Naive thymus-derived CD4-positive, alpha-beta T cell (primary cell): ENCODE data around the gene NCOA3. TPM values are rescaled to one million over a fixed set of nuclear protein-coding genes. Genes with fewer than 3 reads are reported as not detected.

Experiments
- ATAC-seq: fragments of 150-1000 bp; cut with Tn5 transposase; 2 replicates; pipeline ENCODE4 v1.10.0; 2021; ENCODE audit warnings: mild to moderate bottlenecking, moderate library complexity
- CTCF ChIA-PET: fragments of 350-600 bp; sonication (Branson Sonifier 250); formaldehyde crosslinking; loops from one replicate; lab custom pipeline; 2021; ENCODE audit warnings: antibody characterized with exemption; lab: Charles Lee
- POLR2A ChIA-PET: fragments of 350-600 bp; sonication (Branson Sonifier 250); formaldehyde crosslinking; loops from one replicate; lab custom pipeline; 2021; ENCODE audit warnings: antibody characterized with exemption, inconsistent platforms; lab: Charles Lee
- DNase-seq, 9 donors: peaks; one replicate each; pipeline versions ENCODE4 v3.0.0 to v3.0.0-alpha.2; 2020 to 2022; ENCODE audit warnings: mixed read lengths in 1 of 9
- H3K27ac ChIP-seq: one replicate; pipeline ENCODE4 v1.7.0; 2013; ENCODE audit warnings: mild to moderate bottlenecking, low read depth, low read length, moderate library complexity
- H3K27me3 ChIP-seq, 2 donors: one replicate each; pipeline ENCODE4 v1.7.0; 2013; ENCODE audit warnings: low read length in 2 of 2, mild to moderate bottlenecking in 2 of 2, moderate library complexity in 2 of 2; ENCODE audit not compliant: control insufficient read depth in 2 of 2, insufficient read depth in 2 of 2
- H3K36me3 ChIP-seq, 3 experiments: 1 replicate in 2 of 3; 2 replicates in 1 of 3; pipeline ENCODE4 v1.7.0; 2013; ENCODE audit warnings: low read length in 3 of 3, mild to moderate bottlenecking in 3 of 3, moderate library complexity in 1 of 3; ENCODE audit not compliant: insufficient read depth in 3 of 3, control insufficient read depth in 2 of 3
- H3K4me1 ChIP-seq, 2 donors: one replicate each; pipeline ENCODE4 v1.7.0; 2013; ENCODE audit warnings: low read length in 2 of 2, mild to moderate bottlenecking in 2 of 2, moderate library complexity in 1 of 2; ENCODE audit not compliant: control insufficient read depth in 2 of 2, insufficient read depth in 2 of 2
- H3K4me3 ChIP-seq: 2 replicates; pipeline ENCODE4 v1.7.0; 2013; ENCODE audit warnings: mild to moderate bottlenecking, low read length
- H3K9me3 ChIP-seq, 3 experiments: 1 replicate in 2 of 3; 2 replicates in 1 of 3; pipeline ENCODE4 v1.7.0; 2013; ENCODE audit warnings: low read length in 3 of 3; ENCODE audit not compliant: control insufficient read depth in 2 of 3
- H3K27ac Mint-ChIP-seq, 9 donors: one replicate each; pipeline ENCODE4 v1.8.0; 2020 to 2022; ENCODE audit warnings: mixed read lengths in 9 of 9, mild to moderate bottlenecking in 8 of 9, moderate library complexity in 5 of 9, inconsistent platforms in 2 of 9
- H3K27me3 Mint-ChIP-seq, 5 donors: one replicate each; pipeline ENCODE4 v1.8.0; 2021 to 2022; ENCODE audit warnings: mixed read lengths in 5 of 5, mild to moderate bottlenecking in 1 of 5
- H3K36me3 Mint-ChIP-seq, 5 donors: one replicate each; pipeline ENCODE4 v1.8.0; 2020 to 2022; ENCODE audit warnings: mixed read lengths in 5 of 5, mild to moderate bottlenecking in 3 of 5, inconsistent platforms in 1 of 5
- H3K4me1 Mint-ChIP-seq, 7 donors: one replicate each; pipeline ENCODE4 v1.8.0; 2020 to 2022; ENCODE audit warnings: mixed read lengths in 7 of 7, mild to moderate bottlenecking in 3 of 7, inconsistent platforms in 1 of 7
- H3K4me3 Mint-ChIP-seq, 10 donors: one replicate each; pipeline ENCODE4 v1.8.0; 2020 to 2022; ENCODE audit warnings: mild to moderate bottlenecking in 10 of 10, mixed read lengths in 10 of 10, moderate library complexity in 6 of 10, inconsistent platforms in 2 of 10
- H3K9me3 Mint-ChIP-seq, 11 donors: one replicate each; pipeline ENCODE4 v1.8.0; 2020 to 2022; ENCODE audit warnings: mixed read lengths in 11 of 11, mild to moderate bottlenecking in 4 of 11, inconsistent platforms in 1 of 11, moderate library complexity in 1 of 11
- intact Hi-C, 2 donors: fragments of 100-400 bp; cut with micrococcal nuclease; formaldehyde crosslinking; loops; one replicate each; pipeline ENCODE4 v1.15.1; 2023
- polyA plus RNA-seq, 2 donors: library from polyadenylated mRNA; unstranded; fragments of 300-500 nt; fragmentation: Illumina TruSeq; gene quantifications; one replicate each; pipeline ENCODE4 v1.2.3, GENCODE V29; 2021
- total RNA-seq, 6 experiments: library from RNA in 5 of 6; stranded (reverse) in 5 of 6; gene quantifications; 1 replicate in 5 of 6; 2 replicates in 1 of 6; pipeline ENCODE4 v1.2.3 and lab custom pipeline; 2021 to 2026

Gene NCOA3
- total and polyA plus RNA-seq, 7 experiments from 2014 or later: 20.3 to 115 (median 85.5) TPM

DNA sequence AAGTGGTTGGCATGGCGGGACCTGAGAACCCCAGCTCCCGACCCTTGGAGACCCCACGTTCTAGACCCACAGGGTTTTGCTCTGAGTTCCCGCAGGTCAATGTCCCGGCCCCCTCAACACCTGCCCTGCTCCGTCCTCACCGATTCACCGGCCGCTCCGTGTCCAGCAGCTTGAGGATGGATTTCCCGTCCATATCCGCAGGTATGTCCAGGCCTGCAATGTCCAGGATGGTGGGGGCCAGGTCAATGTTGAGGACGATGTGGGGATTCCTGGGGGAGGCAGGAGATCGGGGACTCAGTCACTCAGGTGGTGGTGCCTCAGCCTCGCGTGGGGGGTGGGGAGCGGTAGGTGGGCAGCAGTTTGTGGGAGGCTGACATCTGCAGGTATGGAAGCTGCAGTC, 176.8 kb downstream of the NCOA3 start:
- no peaks in the 10 kb centered on the region for H3K4me1 ChIP-seq
- DNase-seq: no peak
- no peaks in the 10 kb centered on the region for H3K36me3 Mint-ChIP-seq
- no peaks in the 10 kb centered on the region for H3K27me3 ChIP-seq
- CTCF ChIA-PET: interaction anchor here (0.5 to 6.1 kb wide), 3 partner anchors 13 to 1959 kb away, joined by 3 to 66 read pairs (median 3); no protein-coding TSS in a partner anchor
- peaks cover 0 to 3% (median 0%) of the 10 kb centered on the region in 5 donors for H3K27me3 Mint-ChIP-seq
- no peak overlapping the region for H3K4me3 Mint-ChIP-seq
- H3K27ac Mint-ChIP-seq: no peak overlapping the region
- H3K4me3 ChIP-seq: no peak overlapping the region
- H3K4me1 Mint-ChIP-seq: peaks cover 0 to 5% (median 0%) of the 10 kb centered on the region in 7 donors
- POLR2A ChIA-PET: no interaction called here
- H3K27ac ChIP-seq: no peak overlapping the region
- H3K9me3 ChIP-seq: no peaks in the 10 kb centered on the region
- H3K36me3 ChIP-seq: no peaks in the 10 kb centered on the region
- intact Hi-C loops: loop anchor here (1.0 kb wide), 2 partner anchors 47 to 943 kb away; no protein-coding TSS in a partner anchor
- no peak for ATAC-seq
- H3K9me3 Mint-ChIP-seq: peaks cover 0 to 2% (median 0%) of the 10 kb centered on the region in 11 donors

DNA sequence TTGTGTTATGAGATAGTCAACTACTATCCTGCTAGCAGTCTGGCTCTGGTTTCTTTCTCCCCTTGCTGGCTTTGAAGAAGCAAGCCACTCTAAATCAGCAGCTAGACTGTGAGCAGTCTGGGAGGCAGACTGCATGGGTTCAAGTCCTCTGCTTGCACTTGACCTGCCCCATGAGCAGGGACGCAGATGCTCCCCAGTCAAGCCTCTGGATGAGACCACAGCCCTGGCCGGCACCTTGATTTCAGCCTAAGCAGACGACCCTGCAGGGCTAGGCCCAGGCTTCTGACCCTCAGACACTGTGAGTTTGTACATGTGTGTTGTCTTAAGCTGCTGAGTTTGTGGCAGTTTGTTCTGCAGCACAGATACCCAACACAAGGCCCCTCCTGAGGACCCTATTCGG, 177.8 kb downstream of the NCOA3 start:
- Histone ChIP-seq H3K4me1 (no peaks in the 10 kb centered on the region), H3K9me3 (no peaks in the 10 kb centered on the region), H3K4me3 (no peak overlapping the region), H3K27ac (no peak overlapping the region), H3K36me3 (no peaks in the 10 kb centered on the region), H3K27me3 (no peaks in the 10 kb centered on the region)
- H3K27me3 Mint-ChIP-seq: peaks cover 0 to 3% (median 0%) of the 10 kb centered on the region in 5 donors
- H3K36me3 Mint-ChIP-seq: no peaks in the 10 kb centered on the region
- no peak overlapping the region for H3K27ac Mint-ChIP-seq
- ATAC-seq (no peak), DNase-seq (no peak)
- POLR2A ChIA-PET: no interaction called here
- CTCF ChIA-PET: interaction anchor here (1.1 to 6.1 kb wide), 2 partner anchors 12 to 941 kb away, joined by 3 to 66 read pairs; no protein-coding TSS in a partner anchor
- intact Hi-C loops: no loop called here
- peaks cover 0 to 5% (median 0%) of the 10 kb centered on the region in 7 donors for H3K4me1 Mint-ChIP-seq
- no peak overlapping the region for H3K4me3 Mint-ChIP-seq
- peaks cover 0 to 2% (median 0%) of the 10 kb centered on the region in 11 donors for H3K9me3 Mint-ChIP-seq

DNA sequence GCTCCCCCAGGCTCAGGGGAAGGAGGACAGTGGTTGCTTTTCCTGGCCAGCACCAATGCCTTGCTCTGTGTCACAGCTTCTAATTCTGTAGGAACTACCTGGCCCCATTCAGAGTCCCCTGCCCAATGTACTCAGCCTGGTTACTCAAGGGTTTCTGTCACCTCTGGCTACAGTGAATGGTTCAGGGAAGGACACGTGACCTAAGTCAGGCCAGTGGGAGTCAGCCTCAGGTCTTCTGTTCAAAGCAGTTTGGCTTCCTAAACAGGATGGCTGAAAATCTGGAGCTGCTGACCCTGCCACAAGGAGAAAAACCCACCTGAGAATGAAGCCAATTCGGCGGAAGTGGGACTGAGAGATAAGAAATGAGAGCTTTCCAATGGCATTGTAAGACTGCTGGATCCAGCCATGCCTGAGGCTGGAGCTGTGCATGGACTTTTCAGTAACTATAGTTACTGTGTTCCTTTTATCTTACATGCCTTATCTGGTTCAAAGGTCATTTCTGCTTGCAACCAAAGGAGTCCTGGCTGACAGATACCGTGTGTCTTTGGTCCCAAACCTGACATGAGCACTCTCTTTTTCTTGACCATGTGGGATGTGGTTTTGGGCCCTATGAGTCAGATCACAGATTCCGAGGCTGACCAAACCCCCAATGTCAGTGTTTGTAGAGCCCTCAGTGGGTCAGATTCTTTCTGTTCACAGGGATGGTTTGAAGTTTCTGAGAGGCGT, 179.3 kb downstream of the NCOA3 start:
- Mint-ChIP-seq H3K9me3 (no peaks in the 10 kb centered on the region), H3K4me3 (no peak overlapping the region), H3K27ac (no peak overlapping the region), H3K36me3 (no peaks in the 10 kb centered on the region), H3K4me1 (peaks cover 0 to 5% (median 0%) of the 10 kb centered on the region in 7 donors), H3K27me3 (peaks cover 0 to 3% (median 0%) of the 10 kb centered on the region in 5 donors)
- ChIA-PET CTCF (interaction anchor here (6.1 kb wide), 1 partner anchor 939 kb away, joined by 66 read pairs; no protein-coding TSS in a partner anchor), POLR2A (no interaction called here)
- Histone ChIP-seq H3K27me3 (no peaks in the 10 kb centered on the region), H3K27ac (no peak overlapping the region), H3K4me3 (no peak overlapping the region), H3K4me1 (no peaks in the 10 kb centered on the region), H3K9me3 (no peaks in the 10 kb centered on the region), H3K36me3 (no peaks in the 10 kb centered on the region)
- intact Hi-C loops: no loop called here
- no peak for ATAC-seq
- no peak for DNase-seq

GRCh38 chr20:47682028-47682783, 180.5 kb downstream of the NCOA3 start:
- no peaks in the 10 kb centered on the region for H3K9me3 Mint-ChIP-seq
- ATAC-seq (no peak), DNase-seq (no peak)
- Histone ChIP-seq H3K4me1 (no peaks in the 10 kb centered on the region), H3K4me3 (no peak overlapping the region), H3K36me3 (no peaks in the 10 kb centered on the region), H3K27ac (no peak overlapping the region), H3K9me3 (no peaks in the 10 kb centered on the region), H3K27me3 (no peaks in the 10 kb centered on the region)
- H3K4me3 Mint-ChIP-seq: no peak overlapping the region
- no peaks in the 10 kb centered on the region for H3K36me3 Mint-ChIP-seq
- intact Hi-C loops: no loop called here
- peaks cover 0 to 5% (median 0%) of the 10 kb centered on the region in 7 donors for H3K4me1 Mint-ChIP-seq
- CTCF ChIA-PET: no interaction called here
- POLR2A ChIA-PET: no interaction called here
- H3K27me3 Mint-ChIP-seq: peaks cover 0 to 3% (median 0%) of the 10 kb centered on the region in 5 donors
- H3K27ac Mint-ChIP-seq: no peak overlapping the region

GRCh38 chr20:47682916-47683315, 181.2 kb downstream of the NCOA3 start:
- POLR2A ChIA-PET: no interaction called here
- intact Hi-C loops: no loop called here
- Histone ChIP-seq H3K27ac (no peak overlapping the region), H3K9me3 (no peaks in the 10 kb centered on the region), H3K4me3 (no peak overlapping the region), H3K27me3 (no peaks in the 10 kb centered on the region), H3K4me1 (no peaks in the 10 kb centered on the region), H3K36me3 (no peaks in the 10 kb centered on the region)
- Mint-ChIP-seq H3K4me1 (peaks cover 0 to 3% (median 0%) of the 10 kb centered on the region in 7 donors), H3K27ac (no peak overlapping the region), H3K27me3 (peaks cover 0 to 7% (median 4%) of the 10 kb centered on the region in 5 donors), H3K4me3 (no peak overlapping the region), H3K36me3 (no peaks in the 10 kb centered on the region), H3K9me3 (no peaks in the 10 kb centered on the region)
- DNase-seq (no peak), ATAC-seq (no peak)
- CTCF ChIA-PET: no interaction called here

DNA sequence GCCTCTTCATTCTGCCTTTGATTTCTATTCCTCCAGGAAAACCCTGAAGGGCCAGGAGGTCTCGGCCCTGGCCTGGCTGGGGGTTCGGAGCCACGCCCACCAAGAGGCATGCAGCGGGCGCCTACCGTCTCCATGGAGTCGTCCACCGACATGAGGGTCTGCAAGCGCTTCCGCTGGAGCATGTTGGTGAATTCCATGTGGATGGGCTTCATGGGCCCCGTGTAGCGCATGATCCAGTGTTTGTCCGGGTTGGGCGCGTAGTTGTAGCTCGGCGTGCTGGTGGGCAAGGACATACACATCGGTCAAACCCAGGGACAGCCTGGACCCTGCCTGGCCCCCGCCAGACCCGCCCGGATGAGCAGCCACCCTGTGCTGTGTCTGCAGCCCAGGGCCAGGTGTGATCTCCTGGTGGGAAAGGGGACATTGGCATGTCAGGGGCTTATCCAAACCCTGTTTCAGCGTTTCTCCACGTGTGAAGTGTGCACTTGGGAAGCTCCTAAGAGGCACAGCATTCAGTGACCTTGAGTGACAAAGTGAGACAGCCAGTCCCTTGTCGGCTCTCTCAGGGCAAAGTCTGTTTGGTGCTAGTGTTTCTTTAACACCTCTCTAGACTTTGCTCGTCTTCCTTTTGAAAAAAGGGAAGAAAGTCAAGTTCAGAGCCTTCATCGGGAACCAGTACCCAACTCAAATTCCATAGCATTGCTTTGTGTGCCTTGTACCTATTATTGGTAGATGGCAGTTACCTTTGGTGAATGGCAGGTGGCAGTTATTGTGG, 182.8 kb downstream of the NCOA3 start:
- Histone ChIP-seq H3K9me3 (no peaks in the 10 kb centered on the region), H3K27ac (no peak overlapping the region), H3K36me3 (no peaks in the 10 kb centered on the region), H3K4me3 (no peak overlapping the region), H3K27me3 (no peaks in the 10 kb centered on the region), H3K4me1 (no peaks in the 10 kb centered on the region)
- intact Hi-C loops: no loop called here
- POLR2A ChIA-PET: no interaction called here
- no peak overlapping the region for H3K4me3 Mint-ChIP-seq
- H3K4me1 Mint-ChIP-seq: no peaks in the 10 kb centered on the region
- DNase-seq (no peak), ATAC-seq (no peak)
- CTCF ChIA-PET: no interaction called here
- H3K9me3 Mint-ChIP-seq: no peaks in the 10 kb centered on the region
- no peak overlapping the region for H3K27ac Mint-ChIP-seq
- H3K27me3 Mint-ChIP-seq: peaks cover 0 to 8% (median 4%) of the 10 kb centered on the region in 5 donors
- no peaks in the 10 kb centered on the region for H3K36me3 Mint-ChIP-seq
